ENCODE data around the gene CARD14.
"Not testable (repeated sequence)": the region's sequence is repeated elsewhere in the genome, so short reads cannot be mapped to it uniquely, and the experiment has no call there.

CARD14 gene

GRCh38 chr17:80195671-80196529 lies 26.1 kb downstream of the CARD14 start:
- H3K27ac ChIP-seq = no peak overlapping the region
- TF ChIP-seq CTCF (conservative IDR thresholded peaks at IDR 0.05) = peak; percentile 82

GRCh38 chr17:80196652-80197051 lies 26.8 kb downstream of the CARD14 start:
- no peak for TF ChIP-seq CTCF (conservative IDR thresholded peaks at IDR 0.05)
- H3K27ac ChIP-seq = no peak overlapping the region

- no peak for TF ChIP-seq CTCF (conservative IDR thresholded peaks at IDR 0.05)
- H3K27ac ChIP-seq = no peak overlapping the region
These were observed 28.4 kb downstream of the CARD14 start for GRCh38 chr17:80198144-80198661.

- not testable (repeated sequence) for H3K27ac ChIP-seq
These were observed 29.5 kb downstream of the CARD14 start for GRCh38 chr17:80199295-80199694.

GRCh38 chr17:80201446-80201845 lies 31.6 kb downstream of the CARD14 start:
- H3K27ac ChIP-seq = no peak overlapping the region
- TF ChIP-seq CTCF (conservative IDR thresholded peaks at IDR 0.05) = no peak

GRCh38 chr17:80202197-80202596 lies 32.4 kb downstream of the CARD14 start:
- no peak for TF ChIP-seq CTCF (conservative IDR thresholded peaks at IDR 0.05)
- no peak overlapping the region for H3K27ac ChIP-seq

- 0 out of 2 replicates have a peak, but pooled peaks have one; percentile 7 for TF ChIP-seq CTCF (conservative IDR thresholded peaks at IDR 0.05)
- H3K27ac ChIP-seq = no peak overlapping the region
These were observed 33.7 kb downstream of the CARD14 start for GRCh38 chr17:80203471-80203963.
